RWPE1 (cell line): ENCODE measurements around the gene RHBG.
A peak's percentile ranks its signal among the peaks of the same experiment; 100 is the strongest.

Experiments
- CTCF ChIA-PET: fragments of 350-600 bp; sonication (Branson Sonifier 250); formaldehyde crosslinking; extraction: SDS; loops from one replicate; lab custom pipeline; 2021; lab: Yijun Ruan, JAX
- POLR2A ChIA-PET: fragments of 400-600 bp; formaldehyde crosslinking; extraction: SDS; loops from one replicate; lab custom pipeline; 2020; ENCODE audit warnings: antibody characterized with exemption; ENCODE audit not compliant: low non-redundant PET; lab: Yijun Ruan, JAX
- DNase-seq: peaks from one replicate; pipeline ENCODE4 v3.0.0; 2012; ENCODE audit warnings: low spot score
- H3K27ac ChIP-seq: fragments of 450-650 bp; 2 replicates; pipeline ENCODE4 v1.5.1; 2017
- CTCF ChIP-seq: fragments of 450-650 bp; conservative IDR thresholded peaks from 2 replicates; pipeline ENCODE4 v1.5.1; 2017; ENCODE audit warnings: low read depth, mild to moderate bottlenecking

Gene RHBG

GRCh38 chr1:156417401-156418020 is 48.5 kb downstream of the RHBG start:
- ChIA-PET CTCF (interaction anchor here (0.8 to 2.0 kb wide), 3 partner anchors 21 to 32 kb away, joined by 3 to 7 read pairs (median 3); no protein-coding TSS in a partner anchor), POLR2A (no interaction called here)
- no peak for DNase-seq
- no peak overlapping the region for H3K27ac ChIP-seq
- TF ChIP-seq CTCF: no peak

GRCh38 chr1:156418416-156419070 is 49.5 kb downstream of the RHBG start:
- H3K27ac ChIP-seq: no peak overlapping the region
- TF ChIP-seq CTCF: no peak
- POLR2A ChIA-PET: no interaction called here
- DNase-seq: no peak
- CTCF ChIA-PET: interaction anchor here (0.5 to 2.0 kb wide), 4 partner anchors 25 to 50 kb away, joined by 3 to 7 read pairs (median 4); no protein-coding TSS in a partner anchor

- POLR2A ChIA-PET: no interaction called here
- no peak overlapping the region for H3K27ac ChIP-seq
- no peak for TF ChIP-seq CTCF
- CTCF ChIA-PET: interaction anchor here (0.6 to 1.4 kb wide), 2 partner anchors 26 to 34 kb away, joined by 3 read pairs; no protein-coding TSS in a partner anchor
- DNase-seq: no peak
These were observed 50.8 kb downstream of the RHBG start for GRCh38 chr1:156419854-156420204.

- CTCF ChIA-PET: interaction anchor here (0.6 to 1.4 kb wide), 2 partner anchors 25 to 35 kb away, joined by 3 read pairs; no protein-coding TSS in a partner anchor
- no peak for DNase-seq
- no peak overlapping the region for H3K27ac ChIP-seq
- POLR2A ChIA-PET: no interaction called here
- no peak for TF ChIP-seq CTCF
These were observed 51.4 kb downstream of the RHBG start for GRCh38 chr1:156420205-156421061.

GRCh38 chr1:156421062-156421938 is 52.3 kb downstream of the RHBG start:
- ChIA-PET POLR2A (no interaction called here), CTCF (no interaction called here)
- DNase-seq: peak; percentile 97
- TF ChIP-seq CTCF: no peak
- H3K27ac ChIP-seq: no peak overlapping the region
